Heart right ventricle (tissue), 16 donors: ENCODE results near the gene KRTAP1-5. TPM values are rescaled to one million over a fixed set of nuclear protein-coding genes. Genes with fewer than 3 reads are reported as not detected.

ENCODE experiments used
- ATAC-seq, 8 donors: fragments of 200-7000 bp; cut with Tn5 transposase; one replicate each; pipeline ENCODE4 v1.9.1; 2020; ENCODE audit warnings: mild to moderate bottlenecking in 8 of 8, moderate library complexity in 8 of 8, moderate number of reproducible peaks in 1 of 8
- DNase-seq, 2 donors: peaks; one replicate each; pipeline ENCODE4 v3.0.0-alpha.2; 2020
- H3K27ac ChIP-seq, 10 donors: fragments of 200-600 bp; sonication (generic) in 2 of 10; one replicate each; pipeline versions ENCODE4 v1.5.0 to v1.8.0; 2020 to 2022; ENCODE audit warnings: mild to moderate bottlenecking in 3 of 10
- H3K27me3 ChIP-seq, 7 donors: fragments of 200-600 bp; one replicate each; pipeline ENCODE4 v1.8.0; 2021 to 2022; ENCODE audit warnings: mild to moderate bottlenecking in 2 of 7
- H3K36me3 ChIP-seq, 9 donors: fragments of 200-600 bp; sonication (generic) in 1 of 9; one replicate each; pipeline versions ENCODE4 v1.5.0 to v1.8.0; 2020 to 2022; ENCODE audit warnings: mild to moderate bottlenecking in 2 of 9
- H3K4me1 ChIP-seq, 9 donors: fragments of 200-600 bp; sonication (generic) in 1 of 9; one replicate each; pipeline versions ENCODE4 v1.5.0 to v1.8.0; 2020 to 2022; ENCODE audit warnings: mild to moderate bottlenecking in 4 of 9
- H3K4me3 ChIP-seq, 10 donors: fragments of 200-600 bp; sonication (generic) in 2 of 10; one replicate each; pipeline versions ENCODE4 v1.5.0 to v1.8.0; 2020 to 2022; ENCODE audit warnings: mild to moderate bottlenecking in 7 of 10, moderate library complexity in 2 of 10
- H3K9me3 ChIP-seq, 11 donors: fragments of 200-600 bp in 10 of 11; sonication (generic) in 2 of 11; one replicate each; pipeline versions ENCODE4 v1.5.0 to v1.8.0; 2013 to 2022; ENCODE audit warnings: mild to moderate bottlenecking in 2 of 11, control low read depth in 1 of 11, moderate library complexity in 1 of 11
- WGBS, 2 donors: extraction: QIAGEN DNeasy Blood & Tissue Kit; methylation state at CpG; one replicate each; pipeline ENCODE4 v1.1.7; 2013; ENCODE audit warnings: inconsistent platforms in 1 of 2; 5-methylcytosine and 5-hydroxymethylcytosine counted together
- intact Hi-C, 10 donors: fragments of 100-400 bp; cut with DNase I; formaldehyde crosslinking; loops; one replicate each; pipeline versions ENCODE4 v1.11.1 to v1.14.2; 2022
- polyA plus RNA-seq, 2 donors: library from polyadenylated mRNA; stranded (reverse); fragments of 200-250 nt; gene quantifications; one replicate each; pipeline ENCODE4 v1.2.3, GENCODE V29; 2013
- total RNA-seq, 10 donors: library from RNA; stranded (reverse); fragmentation: NEBNext Ultra II Directional in 3 of 10; extraction: Animal tissue kit (Norgen Biotek cat#: 25700) in 3 of 10; gene quantifications; one replicate each; pipeline versions ENCODE4 v1.2.1 to v1.2.4, GENCODE V29; 2021 to 2023
- TF ChIP-seq, protein P1 (sequence below), 9 donors: fragments of 200-600 bp; sonication (generic) in 2 of 9; IDR thresholded peaks; one replicate each; pipeline versions ENCODE4 v1.5.0 to v1.8.0; 2021 to 2022; ENCODE audit warnings: antibody characterized with exemption in 9 of 9, mild to moderate bottlenecking in 5 of 9, moderate library complexity in 1 of 9
- donor health status: Arrhythmogenic right ventricular cardiomyopathy.
- donor health status: ischemic (EF 13 %, LVEDD 7.1; RV severe dilation, severe dysfunction).
- donor health status: healthy with polysubstance abuse.
- donor health status: DM: no; HTN: yes; CAD: no.
- donor health status: DM: no; HTN: no; CAD: no.
- donor health status: ischemic (EF 25% LVEDD 6.9; RV normal size, moderate dysfunction).
- donor health status: ischemic (EF 25% LVEDD 5.7; RV mildly dilated, moderate dysfunction).
- donor health status: healthy.
- donor health status: DM: yes; HTN: yes; CAD: no.
- donor health status: Ischemic cardiomyopathy.
- donor health status: ischemic (EF 35%, LVEDD 5.7; RV mildly dilated, moderate dysfunction).
- donor health status: nonischemic (EF 11% LVEDD 7.7; RV severe dilation, severe dysfunction).
- donor health status: DM: yes; HTN: yes; CAD: no.
- donor health status: PGD.
- donor health status: ischemic (EF 29% LVEDD 5.4; RV normal size, mild dysfunction).
- donor health status: nonischemic (EF 23%, LVEDD 6.1; RV moderate dilation, normal function).

KRTAP1-5 gene
- total and polyA plus RNA-seq, 12 donors: not detected

DNA sequence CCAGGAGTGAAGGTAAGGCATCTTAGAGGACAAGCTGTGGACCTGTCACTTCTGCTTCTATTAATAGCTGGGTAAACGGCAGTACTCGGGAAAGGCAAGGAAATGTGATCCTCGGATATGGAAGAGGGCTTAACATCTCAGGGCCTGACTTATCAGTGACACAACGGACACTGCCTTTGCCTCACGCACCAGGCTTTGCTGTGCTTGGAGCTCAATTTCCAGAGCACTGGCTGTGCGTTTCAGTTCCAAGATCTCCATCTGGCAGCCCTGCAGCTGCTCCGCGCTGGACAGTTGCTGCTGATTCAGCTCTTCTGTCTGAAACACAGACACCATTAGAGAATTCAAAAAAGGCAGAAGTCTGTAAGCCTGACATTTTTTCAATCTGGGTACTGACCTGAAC, 46.4 kb downstream of the KRTAP1-5 start:
- Histone ChIP-seq H3K4me3 (no peak overlapping the region), H3K27ac (no peak overlapping the region), H3K9me3 (no peaks in the 10 kb centered on the region), H3K4me1 (peaks cover 0 to 7% (median 0%) of the 10 kb centered on the region in 9 donors), H3K36me3 (no peaks in the 10 kb centered on the region), H3K27me3 (peaks cover 0 to 50% (median 22%) of the 10 kb centered on the region in 7 donors)
- intact Hi-C loops: no loop called here
- WGBS, 2 donors: 9% methylated on average over 8 of the region's 8 CpGs
- DNase-seq (no peak), ATAC-seq (peak in 2 of 8 donors; percentile 13 to 55)
- TF ChIP-seq, protein P1, sequence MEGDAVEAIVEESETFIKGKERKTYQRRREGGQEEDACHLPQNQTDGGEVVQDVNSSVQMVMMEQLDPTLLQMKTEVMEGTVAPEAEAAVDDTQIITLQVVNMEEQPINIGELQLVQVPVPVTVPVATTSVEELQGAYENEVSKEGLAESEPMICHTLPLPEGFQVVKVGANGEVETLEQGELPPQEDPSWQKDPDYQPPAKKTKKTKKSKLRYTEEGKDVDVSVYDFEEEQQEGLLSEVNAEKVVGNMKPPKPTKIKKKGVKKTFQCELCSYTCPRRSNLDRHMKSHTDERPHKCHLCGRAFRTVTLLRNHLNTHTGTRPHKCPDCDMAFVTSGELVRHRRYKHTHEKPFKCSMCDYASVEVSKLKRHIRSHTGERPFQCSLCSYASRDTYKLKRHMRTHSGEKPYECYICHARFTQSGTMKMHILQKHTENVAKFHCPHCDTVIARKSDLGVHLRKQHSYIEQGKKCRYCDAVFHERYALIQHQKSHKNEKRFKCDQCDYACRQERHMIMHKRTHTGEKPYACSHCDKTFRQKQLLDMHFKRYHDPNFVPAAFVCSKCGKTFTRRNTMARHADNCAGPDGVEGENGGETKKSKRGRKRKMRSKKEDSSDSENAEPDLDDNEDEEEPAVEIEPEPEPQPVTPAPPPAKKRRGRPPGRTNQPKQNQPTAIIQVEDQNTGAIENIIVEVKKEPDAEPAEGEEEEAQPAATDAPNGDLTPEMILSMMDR (IDR thresholded peaks at IDR 0.05): no peak

- WGBS, 2 donors: 50 to 70% methylated on average over 3 of the region's 3 CpGs
- Histone ChIP-seq H3K27me3 (peaks cover 0 to 47% (median 22%) of the 10 kb centered on the region in 7 donors), H3K9me3 (no peaks in the 10 kb centered on the region), H3K36me3 (no peaks in the 10 kb centered on the region), H3K4me3 (no peak overlapping the region), H3K4me1 (peaks cover 0 to 7% (median 0%) of the 10 kb centered on the region in 9 donors), H3K27ac (no peak overlapping the region)
- DNase-seq: no peak
- ATAC-seq: no peak
- intact Hi-C loops: no loop called here
- TF ChIP-seq, protein P1 (IDR thresholded peaks at IDR 0.05): no peak
Measured at GRCh38 chr17:40980117-40980516, 46.9 kb downstream of the KRTAP1-5 start.

DNA sequence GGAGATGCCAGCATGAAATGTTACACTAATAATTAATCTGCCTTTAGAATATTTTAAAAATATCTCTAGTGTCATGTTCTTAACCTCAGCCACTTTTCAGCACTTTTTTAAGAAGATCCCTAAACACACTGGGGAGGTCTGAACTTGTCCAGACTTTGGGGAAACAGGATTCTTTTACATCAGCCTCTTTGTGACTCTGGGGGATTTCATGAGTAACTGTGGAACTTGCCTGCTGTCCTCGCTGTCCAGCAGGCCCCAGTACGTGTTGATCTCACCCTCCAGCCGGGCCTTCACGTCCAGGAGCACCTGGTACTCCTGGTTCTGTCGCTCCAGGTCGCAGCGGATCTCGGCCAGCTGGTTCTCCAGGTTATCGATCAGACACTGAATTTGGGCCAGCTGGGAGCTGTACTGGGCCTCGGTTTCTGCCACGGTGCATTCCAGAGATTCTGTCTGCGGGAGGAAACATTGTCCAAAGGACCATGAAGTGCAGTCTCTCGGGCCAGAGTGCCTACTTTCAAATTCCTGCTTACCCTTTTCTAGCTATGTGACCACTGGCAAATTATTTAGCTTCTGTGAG, 48.3 kb downstream of the KRTAP1-5 start:
- intact Hi-C loops: no loop called here
- H3K27me3 ChIP-seq: peaks cover 0 to 44% (median 14%) of the 10 kb centered on the region in 7 donors
- 67 to 76% methylated on average over 13 of the region's 13 CpGs for WGBS, 2 donors

More for the DNA sequence above, 48.3 kb downstream of the KRTAP1-5 start:
- Histone ChIP-seq H3K9me3 (no peaks in the 10 kb centered on the region), H3K27ac (no peak overlapping the region), H3K4me3 (no peak overlapping the region), H3K4me1 (peaks cover 0 to 7% (median 0%) of the 10 kb centered on the region in 9 donors), H3K36me3 (no peaks in the 10 kb centered on the region)
- ATAC-seq (no peak), DNase-seq (no peak)
- TF ChIP-seq, protein P1 (IDR thresholded peaks at IDR 0.05): no peak

Other genes with a start within 250 kb of the KRTAP1-5 start
Only the 30 nearest of the 38 such genes appear.
- gene KRT10, start 204.6 kb downstream of the KRTAP1-5 start, total RNA-seq: 10 to 100 TPM; 40.9 to 63.1 (median 48.5) TPM
- gene KRT10, start 204.6 kb downstream of the KRTAP1-5 start, polyA plus RNA-seq: 10 to 100 TPM; 44.0 to 86.8 TPM
- gene KRT12, start 160.0 kb downstream of the KRTAP1-5 start, total RNA-seq: not detected
- not detected for gene KRT12, start 160.0 kb downstream of the KRTAP1-5 start, polyA plus RNA-seq
- gene KRT20, start 142.0 kb downstream of the KRTAP1-5 start, total RNA-seq: not detected
- not detected for gene KRT20, start 142.0 kb downstream of the KRTAP1-5 start, polyA plus RNA-seq
- under 1 TPM in 3 of 10 donors, not detected in 7; 0.19 to 0.25 (median 0.23) TPM for gene KRT23, start 89.6 kb downstream of the KRTAP1-5 start, total RNA-seq
- under 1 TPM in 1 of 2 donors, not detected in 1; 0.01 TPM for gene KRT23, start 89.6 kb downstream of the KRTAP1-5 start, polyA plus RNA-seq
- not detected for gene KRT39, start 60.3 kb downstream of the KRTAP1-5 start, total RNA-seq
- not detected for gene KRT39, start 60.3 kb downstream of the KRTAP1-5 start, polyA plus RNA-seq
- not detected for gene KRT40, start 42.9 kb downstream of the KRTAP1-5 start, total RNA-seq
- not detected for gene KRT40, start 42.9 kb downstream of the KRTAP1-5 start, polyA plus RNA-seq
- gene KRTAP3-3, start 33.0 kb downstream of the KRTAP1-5 start, total RNA-seq: not detected
- gene KRTAP3-3, start 33.0 kb downstream of the KRTAP1-5 start, polyA plus RNA-seq: not detected
- not detected for gene KRTAP3-2, start 27.3 kb downstream of the KRTAP1-5 start, total RNA-seq
- gene KRTAP3-2, start 27.3 kb downstream of the KRTAP1-5 start, polyA plus RNA-seq: not detected
- not detected for gene KRTAP3-1, start 18.1 kb downstream of the KRTAP1-5 start, total RNA-seq
- not detected for gene KRTAP3-1, start 18.1 kb downstream of the KRTAP1-5 start, polyA plus RNA-seq
- not detected for gene KRTAP1-4, start 3.0 kb upstream of the KRTAP1-5 start, total RNA-seq
- gene KRTAP1-4, start 3.0 kb upstream of the KRTAP1-5 start, polyA plus RNA-seq: not detected
- gene KRTAP1-3, start 7.7 kb upstream of the KRTAP1-5 start, total RNA-seq: not detected
- not detected for gene KRTAP1-3, start 7.7 kb upstream of the KRTAP1-5 start, polyA plus RNA-seq
- gene KRTAP1-1, start 14.2 kb upstream of the KRTAP1-5 start, total RNA-seq: not detected
- gene KRTAP1-1, start 14.2 kb upstream of the KRTAP1-5 start, polyA plus RNA-seq: not detected
- gene KRTAP2-1, start 20.1 kb upstream of the KRTAP1-5 start, total RNA-seq: not detected
- gene KRTAP2-1, start 20.1 kb upstream of the KRTAP1-5 start, polyA plus RNA-seq: not detected
- gene KRTAP2-2, start 28.0 kb upstream of the KRTAP1-5 start, total RNA-seq: not detected
- gene KRTAP2-2, start 28.0 kb upstream of the KRTAP1-5 start, polyA plus RNA-seq: not detected
- gene KRTAP2-3, start 32.9 kb upstream of the KRTAP1-5 start, total RNA-seq: not detected
- not detected for gene KRTAP2-3, start 32.9 kb upstream of the KRTAP1-5 start, polyA plus RNA-seq
- not detected for gene KRTAP2-4, start 38.7 kb upstream of the KRTAP1-5 start, total RNA-seq
- gene KRTAP2-4, start 38.7 kb upstream of the KRTAP1-5 start, polyA plus RNA-seq: not detected
- not detected for gene KRTAP4-7, start 56.9 kb upstream of the KRTAP1-5 start, total RNA-seq
- not detected for gene KRTAP4-7, start 56.9 kb upstream of the KRTAP1-5 start, polyA plus RNA-seq
- not detected for gene KRTAP4-8, start 70.9 kb upstream of the KRTAP1-5 start, total RNA-seq
- gene KRTAP4-8, start 70.9 kb upstream of the KRTAP1-5 start, polyA plus RNA-seq: not detected
- gene KRTAP4-16, start 75.0 kb upstream of the KRTAP1-5 start, total RNA-seq: not detected
- not detected for gene KRTAP4-16, start 75.0 kb upstream of the KRTAP1-5 start, polyA plus RNA-seq
- not detected for gene KRTAP4-9, start 78.2 kb upstream of the KRTAP1-5 start, total RNA-seq
- not detected for gene KRTAP4-9, start 78.2 kb upstream of the KRTAP1-5 start, polyA plus RNA-seq
- gene KRTAP4-11, start 91.2 kb upstream of the KRTAP1-5 start, total RNA-seq: not detected
- gene KRTAP4-11, start 91.2 kb upstream of the KRTAP1-5 start, polyA plus RNA-seq: not detected
- gene KRTAP4-12, start 97.0 kb upstream of the KRTAP1-5 start, total RNA-seq: not detected
- not detected for gene KRTAP4-12, start 97.0 kb upstream of the KRTAP1-5 start, polyA plus RNA-seq
- gene KRTAP4-6, start 113.3 kb upstream of the KRTAP1-5 start, total RNA-seq: not detected
- not detected for gene KRTAP4-6, start 113.3 kb upstream of the KRTAP1-5 start, polyA plus RNA-seq
- gene KRTAP4-5, start 122.6 kb upstream of the KRTAP1-5 start, total RNA-seq: not detected
- not detected for gene KRTAP4-5, start 122.6 kb upstream of the KRTAP1-5 start, polyA plus RNA-seq
- not detected for gene KRTAP4-4, start 133.5 kb upstream of the KRTAP1-5 start, total RNA-seq
- gene KRTAP4-4, start 133.5 kb upstream of the KRTAP1-5 start, polyA plus RNA-seq: not detected
- gene KRTAP4-3, start 141.0 kb upstream of the KRTAP1-5 start, total RNA-seq: not detected
- not detected for gene KRTAP4-3, start 141.0 kb upstream of the KRTAP1-5 start, polyA plus RNA-seq
- gene KRTAP4-2, start 151.0 kb upstream of the KRTAP1-5 start, total RNA-seq: not detected
- gene KRTAP4-2, start 151.0 kb upstream of the KRTAP1-5 start, polyA plus RNA-seq: not detected
- not detected for gene KRTAP4-1, start 157.7 kb upstream of the KRTAP1-5 start, total RNA-seq
- gene KRTAP4-1, start 157.7 kb upstream of the KRTAP1-5 start, polyA plus RNA-seq: not detected
- not detected for gene KRTAP9-1, start 162.7 kb upstream of the KRTAP1-5 start, total RNA-seq
- gene KRTAP9-1, start 162.7 kb upstream of the KRTAP1-5 start, polyA plus RNA-seq: not detected
- gene KRTAP9-2, start 199.4 kb upstream of the KRTAP1-5 start, total RNA-seq: not detected
- gene KRTAP9-2, start 199.4 kb upstream of the KRTAP1-5 start, polyA plus RNA-seq: not detected